Natural killer cell (primary cell): ENCODE measurements around the gene CCNB2. TPM values are rescaled to one million over a fixed set of nuclear protein-coding genes. Genes with fewer than 3 reads are reported as not detected.
A peak's percentile ranks its signal among the peaks of the same experiment; 100 is the strongest.

Source experiments
- ATAC-seq, 3 donors: fragments of 150-1000 bp in 2 of 3; fragments of 200-7000 bp in 1 of 3; cut with Tn5 transposase; 1 replicate in 1 of 3; 2 replicates in 2 of 3; pipeline ENCODE4 v1.10.0; 2021; ENCODE audit warnings: mild to moderate bottlenecking in 2 of 3, moderate library complexity in 2 of 3
- DNase-seq, 2 donors: peaks; one replicate each; pipeline versions ENCODE4 v3.0.0 to v3.0.0-alpha.2; 2013 to 2021; ENCODE audit warnings: mixed read lengths in 1 of 2
- H3K27ac ChIP-seq: one replicate; pipeline ENCODE4 v1.5.1; 2013; ENCODE audit warnings: mild to moderate bottlenecking, low read length
- H3K27me3 ChIP-seq: one replicate; pipeline ENCODE4 v1.6.1; 2013; ENCODE audit warnings: low read length; ENCODE audit not compliant: control insufficient read depth, insufficient read depth
- H3K36me3 ChIP-seq: one replicate; pipeline ENCODE4 v1.6.1; 2013; ENCODE audit warnings: low read length; ENCODE audit not compliant: control insufficient read depth, insufficient read depth
- H3K4me1 ChIP-seq: one replicate; pipeline ENCODE4 v1.6.1; 2013; ENCODE audit warnings: low read length; ENCODE audit not compliant: control insufficient read depth, insufficient read depth
- H3K4me3 ChIP-seq: one replicate; pipeline ENCODE4 v1.5.1; 2013; ENCODE audit warnings: low read length
- H3K9me3 ChIP-seq: one replicate; pipeline ENCODE4 v1.6.1; 2013; ENCODE audit warnings: low read length; ENCODE audit not compliant: control insufficient read depth, insufficient read depth
- H3K27ac Mint-ChIP-seq, 2 donors: one replicate each; pipeline ENCODE4 v1.8.0; 2022; ENCODE audit warnings: mild to moderate bottlenecking in 2 of 2, mixed read lengths in 2 of 2, moderate library complexity in 1 of 2
- H3K27me3 Mint-ChIP-seq, 2 donors: one replicate each; pipeline ENCODE4 v1.8.0; 2022; ENCODE audit warnings: low read depth in 2 of 2, mixed read lengths in 2 of 2
- H3K36me3 Mint-ChIP-seq: one replicate; pipeline ENCODE4 v1.8.0; 2022; ENCODE audit warnings: mixed read lengths
- H3K4me1 Mint-ChIP-seq, 2 donors: one replicate each; pipeline ENCODE4 v1.8.0; 2022; ENCODE audit warnings: mixed read lengths in 2 of 2
- H3K4me3 Mint-ChIP-seq: one replicate; pipeline ENCODE4 v1.8.0; 2022; ENCODE audit warnings: mild to moderate bottlenecking, moderate library complexity, mixed read lengths
- H3K9me3 Mint-ChIP-seq, 2 donors: one replicate each; pipeline ENCODE4 v1.8.0; 2022; ENCODE audit warnings: mixed read lengths in 2 of 2
- WGBS: methylation state at CpG from one replicate; pipeline ENCODE4 v1.1.7; 2013; ENCODE audit warnings: missing lambda C conversion rate; ENCODE audit not compliant: insufficient coverage; 5-methylcytosine and 5-hydroxymethylcytosine counted together
- intact Hi-C: fragments of 100-400 bp; cut with micrococcal nuclease; formaldehyde crosslinking; loops from one replicate; pipeline ENCODE4 v1.14.2; 2022
- total RNA-seq, 4 donors: library from RNA; stranded (reverse); fragments of 120-200 nt in 1 of 4; gene quantifications; one replicate each; pipeline versions ENCODE4 v1.2.3 to v1.2.4, GENCODE V29; 2013 to 2022
- TF ChIP-seq, protein P1 (sequence below): fragments of 200-600 bp; IDR thresholded peaks from one replicate; pipeline ENCODE4 v1.8.0; 2022; ENCODE audit warnings: antibody characterized with exemption

CCNB2 gene
- total RNA-seq, 3 donors from 2014 or later (not counting 1 experiment from before 2014, with no cell fraction given), result 0.47 to 1.4 (median 1.1) TPM

GRCh38 chr15:59170295-59171066, 65.5 kb downstream of the CCNB2 start:
- Mint-ChIP-seq H3K27ac (peak overlapping the region; percentile 51 to 72), H3K27me3 (peaks cover 0 to 5% of the 10 kb centered on the region in 2 donors), H3K4me1 (peaks cover 18 to 19% of the 10 kb centered on the region in 2 donors), H3K4me3 (no peak overlapping the region), H3K36me3 (no peaks in the 10 kb centered on the region), H3K9me3 (no peaks in the 10 kb centered on the region)
- H3K9me3 ChIP-seq, result no peaks in the 10 kb centered on the region
- DNase-seq (no peak), ATAC-seq (peak in 2 of 3 donors; percentile 38 to 64)
- H3K4me3 ChIP-seq, result no peak overlapping the region
- H3K27ac ChIP-seq, result no peak overlapping the region
- TF ChIP-seq, protein P1, sequence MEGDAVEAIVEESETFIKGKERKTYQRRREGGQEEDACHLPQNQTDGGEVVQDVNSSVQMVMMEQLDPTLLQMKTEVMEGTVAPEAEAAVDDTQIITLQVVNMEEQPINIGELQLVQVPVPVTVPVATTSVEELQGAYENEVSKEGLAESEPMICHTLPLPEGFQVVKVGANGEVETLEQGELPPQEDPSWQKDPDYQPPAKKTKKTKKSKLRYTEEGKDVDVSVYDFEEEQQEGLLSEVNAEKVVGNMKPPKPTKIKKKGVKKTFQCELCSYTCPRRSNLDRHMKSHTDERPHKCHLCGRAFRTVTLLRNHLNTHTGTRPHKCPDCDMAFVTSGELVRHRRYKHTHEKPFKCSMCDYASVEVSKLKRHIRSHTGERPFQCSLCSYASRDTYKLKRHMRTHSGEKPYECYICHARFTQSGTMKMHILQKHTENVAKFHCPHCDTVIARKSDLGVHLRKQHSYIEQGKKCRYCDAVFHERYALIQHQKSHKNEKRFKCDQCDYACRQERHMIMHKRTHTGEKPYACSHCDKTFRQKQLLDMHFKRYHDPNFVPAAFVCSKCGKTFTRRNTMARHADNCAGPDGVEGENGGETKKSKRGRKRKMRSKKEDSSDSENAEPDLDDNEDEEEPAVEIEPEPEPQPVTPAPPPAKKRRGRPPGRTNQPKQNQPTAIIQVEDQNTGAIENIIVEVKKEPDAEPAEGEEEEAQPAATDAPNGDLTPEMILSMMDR, result no peak
- no peaks in the 10 kb centered on the region for H3K36me3 ChIP-seq
- H3K4me1 ChIP-seq, result peaks cover 12% of the 10 kb centered on the region
- no peaks in the 10 kb centered on the region for H3K27me3 ChIP-seq
- intact Hi-C loops, result no loop called here
- WGBS, result 50% methylated on average over 12 of the region's 12 CpGs

DNA sequence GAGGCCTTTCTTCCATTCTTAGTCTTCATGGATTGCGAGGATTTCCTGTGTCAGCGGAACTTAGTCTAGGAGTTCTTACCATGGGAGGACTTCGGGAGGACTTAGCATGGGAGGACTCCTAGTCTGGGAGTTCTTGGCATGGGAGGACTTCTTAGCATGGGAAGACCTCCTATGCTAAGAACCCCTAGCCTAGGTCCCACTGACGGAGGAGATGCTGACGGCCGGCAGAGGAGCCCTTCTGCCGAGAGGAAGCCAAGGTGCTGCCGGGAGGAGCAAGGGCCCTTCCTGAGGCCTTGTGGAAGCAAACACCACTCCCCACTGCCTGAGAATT, 66.1 kb downstream of the CCNB2 start:
- intact Hi-C loops, result no loop called here
- DNase-seq, result no peak
- Histone ChIP-seq H3K4me1 (peaks cover 12% of the 10 kb centered on the region), H3K9me3 (no peaks in the 10 kb centered on the region), H3K36me3 (no peaks in the 10 kb centered on the region), H3K27ac (no peak overlapping the region), H3K4me3 (no peak overlapping the region), H3K27me3 (no peaks in the 10 kb centered on the region)
- ATAC-seq, result no peak
- Mint-ChIP-seq H3K27me3 (peaks cover 0 to 8% of the 10 kb centered on the region in 2 donors), H3K36me3 (no peaks in the 10 kb centered on the region), H3K4me3 (no peak overlapping the region), H3K9me3 (no peaks in the 10 kb centered on the region), H3K4me1 (peaks cover 18 to 19% of the 10 kb centered on the region in 2 donors), H3K27ac (no peak overlapping the region)
- 93% methylated on average over 8 of the region's 8 CpGs for WGBS
- TF ChIP-seq, protein P1, result no peak

- Mint-ChIP-seq H3K9me3 (no peaks in the 10 kb centered on the region), H3K4me3 (no peak overlapping the region), H3K27ac (no peak overlapping the region), H3K4me1 (peaks cover 18 to 19% of the 10 kb centered on the region in 2 donors), H3K36me3 (no peaks in the 10 kb centered on the region), H3K27me3 (peaks cover 3 to 11% of the 10 kb centered on the region in 2 donors)
- WGBS, result 98% methylated on average over 7 of the region's 7 CpGs
- TF ChIP-seq, protein P1, result no peak
- H3K9me3 ChIP-seq, result no peaks in the 10 kb centered on the region
- ATAC-seq, result no peak
- DNase-seq, result no peak
- H3K4me1 ChIP-seq, result peaks cover 12% of the 10 kb centered on the region
- no peak overlapping the region for H3K27ac ChIP-seq
- intact Hi-C loops, result no loop called here
- no peaks in the 10 kb centered on the region for H3K36me3 ChIP-seq
- no peaks in the 10 kb centered on the region for H3K27me3 ChIP-seq
- no peak overlapping the region for H3K4me3 ChIP-seq
Measured at GRCh38 chr15:59172289-59172901, 67.4 kb downstream of the CCNB2 start.
